ENCODE data around the gene HMX2.
"Not testable (repeated sequence)": the region's sequence is repeated elsewhere in the genome, so short reads cannot be mapped to it uniquely, and the experiment has no call there.

The HMX2 gene

DNA sequence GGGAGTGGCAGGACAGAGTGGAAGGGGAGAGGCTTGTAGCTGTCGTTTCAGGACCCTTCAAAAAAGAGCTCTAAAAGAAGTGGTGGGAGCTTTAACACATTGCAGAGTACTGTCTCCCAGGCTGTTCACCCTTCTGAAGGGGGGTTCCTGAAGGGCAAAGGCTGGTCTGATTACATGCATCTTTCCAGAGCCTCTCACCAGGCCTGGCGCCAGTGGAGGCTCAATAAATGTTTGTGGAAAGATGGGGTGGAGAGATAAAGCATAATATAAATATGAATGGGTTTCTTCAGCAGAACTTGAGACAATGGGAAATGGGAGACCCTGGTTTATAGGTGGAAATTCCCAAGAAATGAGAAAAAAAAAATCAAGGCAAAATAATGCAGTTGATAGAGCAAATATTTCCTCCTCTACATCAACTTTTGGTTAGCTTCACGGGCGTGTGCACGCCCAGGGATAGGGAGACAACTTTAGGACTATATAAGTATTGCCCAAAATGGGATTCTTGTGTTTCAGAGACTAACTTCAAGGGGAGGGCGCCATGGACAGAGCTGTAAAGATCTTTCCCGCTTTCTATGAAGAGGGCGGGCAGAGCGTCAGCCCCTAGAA, 5.7 kb downstream of the HMX2 start:
- DNase-seq = no peak

DNA sequence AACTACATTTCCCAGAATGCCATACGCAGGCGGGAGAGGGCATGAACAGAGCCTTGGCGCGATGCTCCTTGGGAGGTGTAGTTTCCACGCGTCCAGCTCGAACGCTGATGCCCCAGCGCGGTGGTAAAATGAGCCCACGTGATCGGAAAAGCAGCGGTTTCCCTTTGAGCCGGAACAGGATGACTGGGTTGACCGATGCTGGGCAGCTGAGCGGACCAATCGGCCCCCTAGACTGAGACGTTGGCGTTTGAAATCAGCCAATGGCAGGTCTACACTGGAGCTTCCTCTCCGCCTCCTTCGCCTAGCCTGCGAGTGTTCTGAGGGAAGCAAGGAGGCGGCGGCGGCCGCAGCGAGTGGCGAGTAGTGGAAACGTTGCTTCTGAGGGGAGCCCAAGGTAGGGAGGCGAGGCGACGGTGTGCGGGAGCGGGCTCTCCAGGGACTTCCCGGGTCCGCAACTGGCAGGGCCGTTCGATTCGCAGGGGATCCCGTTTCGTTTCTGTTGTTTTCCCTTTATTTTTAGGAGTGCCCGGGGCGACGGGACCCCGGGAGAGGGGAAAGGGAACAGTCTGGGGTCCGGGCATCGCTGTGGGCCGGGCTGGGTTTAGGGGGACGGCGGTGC, 6.3 kb downstream of the HMX2 start, which contains the start of gene BUB3:
TSS of gene BUB3 (plus strand) at position 311 of the 619 bp plus-strand sequence. CDS start 516 bp downstream, outside the sequence.
- peak; percentile 93 for DNase-seq

DNA sequence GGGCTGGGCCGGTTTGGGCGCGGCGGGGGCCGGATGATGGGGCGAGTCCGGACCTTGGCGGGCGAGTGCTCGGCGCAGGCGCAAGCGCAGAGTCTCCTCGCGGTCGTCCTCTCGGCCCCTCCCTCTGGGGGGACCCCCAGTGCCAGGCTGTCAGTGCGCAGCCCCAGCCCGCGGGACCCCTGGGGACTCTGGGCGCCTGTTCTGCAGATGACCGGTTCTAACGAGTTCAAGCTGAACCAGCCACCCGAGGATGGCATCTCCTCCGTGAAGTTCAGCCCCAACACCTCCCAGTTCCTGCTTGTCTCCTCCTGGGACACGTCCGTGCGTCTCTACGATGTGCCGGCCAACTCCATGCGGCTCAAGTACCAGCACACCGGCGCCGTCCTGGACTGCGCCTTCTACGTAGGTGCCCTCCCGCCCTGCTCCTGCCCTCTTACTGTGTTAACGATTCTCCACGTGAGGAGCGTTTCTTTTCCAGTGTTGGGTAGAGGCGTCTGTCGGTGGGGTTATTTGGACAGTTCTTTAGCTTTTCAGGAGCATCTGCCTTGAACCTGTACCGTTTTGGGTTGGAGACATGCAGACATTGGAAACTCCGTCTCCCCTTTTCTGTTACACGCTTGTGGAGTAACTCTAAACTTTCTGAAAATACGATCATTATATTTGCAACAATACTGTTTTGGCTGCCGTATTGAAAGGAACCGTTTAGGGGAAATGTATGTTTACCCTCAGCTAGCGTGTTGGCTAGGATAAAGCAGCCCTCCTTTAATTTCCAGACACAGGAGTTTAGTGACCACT, 7.0 kb downstream of the HMX2 start:
- DNase-seq = no peak

DNA sequence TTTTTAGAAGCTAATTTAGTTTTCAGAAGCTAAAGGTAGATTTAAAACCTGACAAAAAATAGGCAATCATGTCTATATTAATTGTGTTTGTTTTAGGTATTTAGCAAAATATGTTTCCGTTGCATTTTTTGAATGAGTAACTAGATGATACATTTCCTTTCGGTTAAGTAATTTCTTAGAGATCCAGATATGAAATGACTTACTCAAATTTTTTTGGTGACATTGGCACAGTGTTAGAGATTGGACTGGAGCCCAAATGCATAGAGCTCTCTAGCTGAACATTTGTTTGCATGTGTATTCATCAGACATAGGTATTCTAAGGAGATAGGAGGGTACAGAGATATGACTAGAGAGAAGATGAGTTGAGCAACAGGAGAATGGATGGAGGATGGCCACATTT, 8.1 kb downstream of the HMX2 start:
- DNase-seq = no peak

- DNase-seq = no peak
Observed at GRCh38 chr10:123157210-123157609, 9.3 kb downstream of the HMX2 start.

- no peak for DNase-seq
Observed at GRCh38 chr10:123158682-123159081, 10.7 kb downstream of the HMX2 start.

GRCh38 chr10:123160311-123160980, 12.5 kb downstream of the HMX2 start:
- no peak for DNase-seq

DNA sequence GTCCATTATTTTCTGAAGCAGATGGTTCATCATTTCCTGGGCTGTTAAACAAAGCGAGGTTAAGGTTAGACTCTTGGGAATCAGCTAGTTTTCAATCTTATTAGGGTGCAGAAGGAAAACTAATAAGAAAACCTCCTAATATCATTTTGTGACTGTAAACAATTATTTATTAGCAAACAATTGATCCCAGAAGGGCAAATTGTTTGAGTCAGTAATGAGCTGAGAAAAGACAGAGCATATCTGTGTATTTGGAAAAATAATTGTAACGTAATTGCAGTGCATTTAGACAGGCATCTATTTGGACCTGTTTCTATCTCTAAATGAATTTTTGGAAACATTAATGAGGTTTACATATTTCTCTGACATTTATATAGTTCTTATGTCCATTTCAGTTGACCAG, 16.4 kb downstream of the HMX2 start:
- no peak for DNase-seq

GRCh38 chr10:123165445-123166072, 17.6 kb downstream of the HMX2 start:
- no peak for DNase-seq

- no peak for DNase-seq
Observed at GRCh38 chr10:123166618-123167017, 18.7 kb downstream of the HMX2 start.

GRCh38 chr10:123170961-123171360, 23.0 kb downstream of the HMX2 start:
- no peak for DNase-seq

- not testable (repeated sequence) for DNase-seq
Observed at GRCh38 chr10:123171616-123172015, 23.7 kb downstream of the HMX2 start.

DNA sequence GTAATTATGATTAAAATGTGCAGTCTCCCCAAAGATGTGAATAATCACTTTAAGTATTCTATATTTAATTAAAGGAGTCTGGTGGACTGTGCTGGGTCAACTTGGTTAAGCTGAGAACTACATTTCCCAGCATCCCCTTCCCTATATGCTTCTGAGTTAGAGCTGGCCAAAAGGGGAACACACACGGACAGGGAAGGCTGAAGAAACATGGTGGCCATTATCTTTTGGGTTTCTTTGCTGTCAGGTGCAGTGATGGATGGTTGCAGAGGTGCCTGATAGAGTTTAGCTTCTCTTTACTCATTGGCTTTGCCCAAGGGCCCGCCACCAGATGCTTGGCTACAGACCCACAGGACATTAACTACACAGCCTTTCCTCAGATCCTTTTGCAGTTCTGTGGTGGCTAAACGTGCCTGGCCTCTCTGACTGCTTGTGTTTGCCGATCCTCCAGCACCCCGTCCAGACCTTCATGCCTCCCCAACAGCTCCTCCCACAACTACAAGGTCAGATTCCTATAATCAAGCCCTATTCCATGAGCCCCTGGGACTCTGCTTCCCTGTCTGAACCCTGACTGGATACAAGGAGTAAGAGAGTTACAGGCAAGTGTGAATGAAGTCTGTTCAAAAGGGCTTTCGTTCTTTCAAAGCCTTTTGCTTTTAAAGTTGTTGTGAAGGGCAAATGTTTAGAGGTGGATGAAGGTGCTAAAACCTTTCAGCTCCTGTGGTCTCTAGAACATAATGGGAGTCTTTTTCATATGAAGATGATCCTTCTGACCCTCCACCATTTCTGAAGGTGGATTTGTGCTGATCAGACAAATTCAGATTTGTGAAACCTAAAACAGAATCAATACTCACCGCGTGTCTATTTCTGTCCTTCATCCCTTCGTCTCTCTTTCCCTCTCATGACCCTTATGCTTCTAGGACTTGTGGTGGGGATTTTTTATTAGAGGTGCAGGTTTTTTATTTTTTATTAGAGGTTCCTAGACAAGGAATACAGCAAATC, 27.8 kb downstream of the HMX2 start:
- no peak for DNase-seq

DNA sequence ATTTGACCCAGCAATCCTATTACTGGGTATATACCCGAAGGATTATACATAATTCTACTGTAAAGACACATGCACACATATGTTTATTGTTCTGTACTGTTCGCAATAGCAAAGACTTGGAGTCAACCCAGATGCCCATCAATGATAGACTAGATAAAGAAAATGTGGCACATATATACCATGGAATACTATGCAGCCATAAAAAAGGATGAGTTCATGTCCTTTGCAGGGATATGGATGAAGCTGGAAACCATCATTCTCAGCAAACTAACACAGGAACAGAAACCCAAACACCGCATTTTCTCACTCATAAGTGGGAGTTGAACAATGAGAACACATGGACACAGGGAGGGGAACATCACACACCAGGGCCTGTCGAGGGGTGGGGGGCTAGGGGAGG, 30.5 kb downstream of the HMX2 start:
- not testable (repeated sequence) for DNase-seq

GRCh38 chr10:123180101-123181090, 32.5 kb downstream of the HMX2 start:
- no peak for DNase-seq

- DNase-seq = no peak
Observed at GRCh38 chr10:123183724-123184123, 35.8 kb downstream of the HMX2 start.

DNA sequence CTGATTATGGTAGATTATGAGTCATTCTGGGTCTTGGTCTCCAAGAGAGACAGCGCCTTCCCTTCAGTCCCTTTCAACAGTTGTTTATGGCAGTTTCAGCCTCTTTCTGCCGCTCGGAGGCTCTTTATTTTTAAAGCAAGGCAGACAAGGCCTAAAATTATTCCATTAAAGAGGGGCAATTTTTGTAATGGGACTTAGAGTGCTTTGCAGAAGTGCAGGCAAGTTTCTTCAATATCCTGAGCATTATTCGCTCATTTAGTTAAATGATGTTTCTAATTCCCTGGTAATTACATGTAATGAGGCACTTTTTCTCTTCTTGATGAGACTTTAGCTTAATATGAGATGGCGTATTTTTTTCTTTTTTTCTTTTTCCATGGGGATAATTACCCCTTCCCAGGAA, 39.8 kb downstream of the HMX2 start:
- no peak for DNase-seq

DNA sequence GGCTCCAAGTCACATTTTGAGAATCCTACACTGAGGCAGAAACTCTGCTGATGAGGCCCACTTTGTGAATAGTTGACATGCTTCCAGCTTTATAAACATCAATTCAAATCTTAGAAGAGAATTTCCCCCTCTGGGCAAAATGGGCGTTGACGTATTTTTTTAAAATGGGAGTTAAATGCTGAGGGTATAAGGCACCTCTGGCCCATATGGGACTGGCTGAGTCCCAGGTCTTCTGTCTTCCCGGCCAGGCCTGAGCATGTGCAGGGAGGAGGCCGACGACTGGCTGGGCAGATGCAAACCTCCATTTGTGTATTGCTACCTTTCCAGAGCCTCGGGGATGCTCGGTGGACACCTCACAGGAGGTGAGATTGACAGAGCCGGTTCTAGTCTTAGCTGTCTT, 44.0 kb downstream of the HMX2 start:
- DNase-seq = no peak

DNA sequence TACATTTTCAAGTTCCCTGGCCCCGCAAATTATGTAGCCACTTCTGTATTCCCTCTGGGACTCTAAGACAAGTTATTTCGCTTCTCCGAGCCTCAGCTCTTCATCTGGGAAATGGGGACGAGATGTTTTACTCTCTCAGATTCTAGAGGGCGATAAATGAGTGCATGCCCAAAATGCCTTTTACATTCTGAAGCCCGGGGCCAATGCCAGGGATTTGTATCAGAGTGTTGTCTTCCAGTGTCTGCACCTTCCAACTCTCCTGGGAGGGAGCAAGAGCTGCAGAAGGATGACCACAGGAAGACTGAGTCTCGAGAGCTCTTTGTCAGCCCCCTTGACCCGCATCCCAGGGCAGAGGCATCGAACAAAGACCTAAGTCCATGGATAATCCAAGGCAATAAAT, 46.1 kb downstream of the HMX2 start:
- DNase-seq = no peak
